22Rv1 (cell line): ENCODE measurements around the gene CCDC188.

Source experiments
- CTCF ChIP-seq: fragments of 450-650 bp; IDR thresholded peaks from 2 replicates; pipeline ENCODE4 v1.5.1; 2017; ENCODE audit warnings: mild to moderate bottlenecking
- ZFX ChIP-seq: fragments of 450-650 bp; IDR thresholded peaks from 2 replicates; pipeline ENCODE4 v1.6.1; 2017; ENCODE audit warnings: antibody characterized with exemption, borderline replicate concordance

GRCh38 chr22:20111689-20112622 lies 38.9 kb downstream of the CCDC188 start:
- TF ChIP-seq CTCF = no peak
- no peak for TF ChIP-seq ZFX
